Activated naive CD4-positive, alpha-beta T cell treated with anti-CD3 and anti-CD28 coated beads for 36 hours (primary cell): ENCODE data around the gene GPC6. TPM values are rescaled to one million over a fixed set of nuclear protein-coding genes. Genes with fewer than 3 reads are reported as not detected.

Experiments used
- CTCF ChIA-PET: fragments of 350-600 bp; sonication (Branson Sonifier 250); formaldehyde crosslinking; loops from one replicate; lab custom pipeline; 2021; ENCODE audit warnings: antibody characterized with exemption; lab: Charles Lee
- DNase-seq: peaks from one replicate; pipeline ENCODE4 v3.0.0-alpha.2; 2020
- H3K27ac Mint-ChIP-seq: one replicate; pipeline ENCODE4 v1.8.0; 2021; ENCODE audit warnings: mild to moderate bottlenecking, mixed read lengths
- H3K27me3 Mint-ChIP-seq: one replicate; pipeline ENCODE4 v1.8.0; 2021; ENCODE audit warnings: low read depth, mixed read lengths
- H3K36me3 Mint-ChIP-seq: one replicate; pipeline ENCODE4 v1.8.0; 2021; ENCODE audit warnings: low read depth, mixed read lengths
- H3K4me1 Mint-ChIP-seq: one replicate; pipeline ENCODE4 v1.8.0; 2021; ENCODE audit warnings: low read depth, mixed read lengths
- H3K4me3 Mint-ChIP-seq: one replicate; pipeline ENCODE4 v1.8.0; 2021; ENCODE audit warnings: mild to moderate bottlenecking, moderate library complexity, mixed read lengths
- H3K9me3 Mint-ChIP-seq: one replicate; pipeline ENCODE4 v1.8.0; 2021; ENCODE audit warnings: mixed read lengths
- intact Hi-C: fragments of 100-400 bp; cut with micrococcal nuclease; formaldehyde crosslinking; loops from one replicate; pipeline ENCODE4 v1.15.1; 2023
- total RNA-seq, 2 experiments: library from RNA; stranded (reverse); gene quantifications; one replicate each; pipeline ENCODE4 v1.2.3, GENCODE V29; 2021

Gene GPC6
- total RNA-seq, 2 experiments from 2014 or later, result not detected

DNA sequence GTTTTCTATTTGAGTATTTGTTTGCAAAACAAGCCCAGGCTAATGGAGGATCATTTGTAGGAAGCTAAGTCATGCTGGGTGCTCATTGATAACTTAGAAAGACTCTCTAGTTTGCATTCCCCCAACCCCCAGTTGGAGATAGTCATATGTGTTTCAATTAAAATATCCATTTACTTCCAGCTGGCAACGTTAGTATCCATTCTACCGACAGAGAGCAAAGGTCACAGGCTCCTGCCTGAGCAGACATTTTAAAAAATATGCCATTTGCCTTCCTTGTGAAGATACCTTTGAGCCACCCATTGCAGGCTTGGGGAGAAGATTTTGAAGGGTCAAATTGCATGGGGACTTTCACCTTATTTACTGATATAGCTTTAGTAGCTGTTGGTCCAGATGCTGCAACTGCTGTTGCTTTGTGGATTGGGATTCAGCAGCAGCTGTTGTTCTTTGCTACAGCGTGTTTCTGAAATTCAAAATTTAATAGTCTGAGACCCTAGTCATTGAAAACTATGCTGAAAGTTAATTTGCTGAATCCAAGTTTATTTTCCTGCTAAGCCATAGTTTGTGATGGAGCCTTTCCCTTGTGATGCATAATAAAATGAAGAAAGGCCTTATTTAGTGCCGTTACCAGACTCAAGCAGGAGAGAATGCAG is 335.1 kb downstream of the GPC6 start:
- Mint-ChIP-seq H3K36me3 (no peaks in the 10 kb centered on the region), H3K9me3 (peaks cover 1% of the 10 kb centered on the region), H3K27ac (no peak overlapping the region), H3K27me3 (peaks cover 2% of the 10 kb centered on the region), H3K4me3 (no peak overlapping the region), H3K4me1 (no peaks in the 10 kb centered on the region)
- CTCF ChIA-PET, result no interaction called here
- intact Hi-C loops, result no loop called here
- no peak for DNase-seq

DNA sequence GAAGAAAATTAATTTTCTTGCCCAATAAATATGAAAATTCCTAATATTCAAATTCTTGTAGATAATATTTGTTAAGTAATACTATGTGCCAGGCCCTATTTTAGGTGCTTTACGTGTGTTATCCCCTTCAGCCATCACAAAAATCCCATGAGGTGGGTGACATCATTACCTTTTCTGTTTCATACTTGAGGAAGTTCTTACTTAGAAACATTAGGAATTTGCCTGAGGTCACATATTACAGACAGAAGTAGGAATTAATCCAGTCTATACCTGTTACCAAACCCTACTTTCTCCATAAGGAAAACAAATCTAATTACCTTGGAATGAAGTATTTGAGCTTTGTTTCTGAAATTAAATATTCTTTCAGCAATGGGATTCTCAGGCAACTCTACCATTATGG is 336.1 kb downstream of the GPC6 start:
- Mint-ChIP-seq H3K36me3 (no peaks in the 10 kb centered on the region), H3K9me3 (peaks cover 2% of the 10 kb centered on the region), H3K4me1 (no peaks in the 10 kb centered on the region), H3K4me3 (no peak overlapping the region), H3K27me3 (peaks cover 2% of the 10 kb centered on the region), H3K27ac (no peak overlapping the region)
- CTCF ChIA-PET, result no interaction called here
- no peak for DNase-seq
- intact Hi-C loops, result no loop called here

DNA sequence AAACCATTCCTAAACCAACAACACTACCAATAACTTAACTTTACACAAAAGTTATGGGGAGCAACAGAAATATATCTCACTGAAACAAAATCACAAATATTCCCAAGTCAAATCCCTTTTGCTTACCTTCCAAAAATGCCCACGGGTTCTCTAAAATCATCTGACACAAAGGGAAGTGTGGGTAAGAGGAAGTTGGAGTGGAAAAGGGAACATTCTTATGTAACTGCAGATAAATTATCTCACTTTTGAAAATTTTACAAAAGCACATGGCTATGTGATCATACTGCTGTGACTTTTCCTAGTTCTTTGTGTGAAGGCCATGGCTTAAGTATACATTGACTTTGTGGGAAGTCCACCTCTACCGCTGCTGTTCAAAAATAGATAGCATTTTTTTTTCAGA is 350.5 kb downstream of the GPC6 start:
- H3K27ac Mint-ChIP-seq, result no peak overlapping the region

DNA sequence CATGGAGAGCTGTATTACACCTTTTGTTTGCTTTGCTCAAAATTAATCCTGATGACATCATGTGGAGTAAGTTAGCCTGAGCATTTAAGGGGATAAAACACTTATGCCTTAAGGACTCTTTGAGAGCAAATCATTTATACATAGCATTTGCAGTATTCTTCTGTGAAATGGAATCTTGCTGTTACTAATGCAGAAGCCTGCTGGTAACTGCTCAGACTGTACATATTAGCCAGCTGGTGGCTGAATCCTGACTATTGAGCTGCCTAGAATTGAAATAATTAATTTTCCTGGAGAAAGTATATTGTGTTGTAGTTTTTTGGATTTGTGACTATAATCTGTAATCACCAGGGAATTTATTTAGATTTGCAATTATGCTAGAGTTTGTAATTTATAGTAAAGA is 363.2 kb downstream of the GPC6 start:
- intact Hi-C loops, result no loop called here
- Mint-ChIP-seq H3K36me3 (no peaks in the 10 kb centered on the region), H3K4me1 (no peaks in the 10 kb centered on the region), H3K27ac (no peak overlapping the region), H3K27me3 (no peaks in the 10 kb centered on the region), H3K4me3 (no peak overlapping the region), H3K9me3 (no peaks in the 10 kb centered on the region)
- CTCF ChIA-PET, result no interaction called here
- no peak for DNase-seq

More for the DNA sequence above, 350.5 kb downstream of the GPC6 start:
- H3K4me1 Mint-ChIP-seq, result no peaks in the 10 kb centered on the region
- DNase-seq, result no peak
- no peaks in the 10 kb centered on the region for H3K9me3 Mint-ChIP-seq
- H3K4me3 Mint-ChIP-seq, result no peak overlapping the region
- no peaks in the 10 kb centered on the region for H3K27me3 Mint-ChIP-seq
- CTCF ChIA-PET, result no interaction called here
- no peaks in the 10 kb centered on the region for H3K36me3 Mint-ChIP-seq
- intact Hi-C loops, result no loop called here

DNA sequence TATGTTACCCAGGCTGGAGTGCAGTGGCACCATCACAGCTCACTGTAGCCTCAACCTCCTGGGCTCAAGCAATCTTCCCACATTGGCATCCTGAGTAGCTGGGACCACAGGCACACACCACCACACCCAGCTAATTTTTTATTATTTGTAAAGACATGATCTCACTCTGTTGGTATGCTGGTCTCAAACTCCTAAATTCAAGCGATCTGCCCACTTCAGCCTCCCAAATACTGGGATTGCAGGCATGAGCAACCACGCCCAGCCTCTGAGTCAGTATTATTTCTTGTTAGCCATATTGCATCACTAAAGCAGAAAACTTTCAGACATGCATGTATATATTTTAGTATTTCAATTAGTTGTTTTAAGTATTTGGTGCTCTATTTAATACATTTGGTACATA is 376.4 kb downstream of the GPC6 start:
- Mint-ChIP-seq H3K4me3 (no peak overlapping the region), H3K27me3 (peaks cover 5% of the 10 kb centered on the region), H3K36me3 (no peaks in the 10 kb centered on the region), H3K9me3 (no peaks in the 10 kb centered on the region), H3K4me1 (no peaks in the 10 kb centered on the region), H3K27ac (no peak overlapping the region)
- intact Hi-C loops, result no loop called here
- DNase-seq, result no peak
- CTCF ChIA-PET, result no interaction called here

DNA sequence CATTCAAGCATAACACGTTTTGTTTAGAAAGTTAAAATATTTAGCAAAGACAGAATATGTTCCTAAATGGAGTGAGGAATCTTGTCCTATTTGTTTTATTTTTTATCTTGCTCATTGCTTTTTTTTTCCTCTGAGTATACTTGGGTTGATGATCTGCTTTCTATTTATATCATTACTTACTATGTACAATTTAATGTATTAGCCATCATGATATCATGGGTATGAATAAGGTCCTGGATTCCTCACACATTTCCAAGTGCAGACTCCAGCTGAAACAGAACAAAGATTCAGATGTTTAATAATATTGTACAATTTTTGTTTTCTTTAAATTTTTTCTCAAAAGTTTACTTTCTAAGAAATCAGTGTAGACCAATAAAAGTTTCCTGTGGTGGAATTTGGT is 388.2 kb downstream of the GPC6 start:
- H3K27ac Mint-ChIP-seq, result no peak overlapping the region
- H3K4me1 Mint-ChIP-seq, result no peaks in the 10 kb centered on the region
- DNase-seq, result no peak
- intact Hi-C loops, result no loop called here
- no peak overlapping the region for H3K4me3 Mint-ChIP-seq
- CTCF ChIA-PET, result no interaction called here
- no peaks in the 10 kb centered on the region for H3K36me3 Mint-ChIP-seq
- H3K27me3 Mint-ChIP-seq, result no peaks in the 10 kb centered on the region
- no peaks in the 10 kb centered on the region for H3K9me3 Mint-ChIP-seq

DNA sequence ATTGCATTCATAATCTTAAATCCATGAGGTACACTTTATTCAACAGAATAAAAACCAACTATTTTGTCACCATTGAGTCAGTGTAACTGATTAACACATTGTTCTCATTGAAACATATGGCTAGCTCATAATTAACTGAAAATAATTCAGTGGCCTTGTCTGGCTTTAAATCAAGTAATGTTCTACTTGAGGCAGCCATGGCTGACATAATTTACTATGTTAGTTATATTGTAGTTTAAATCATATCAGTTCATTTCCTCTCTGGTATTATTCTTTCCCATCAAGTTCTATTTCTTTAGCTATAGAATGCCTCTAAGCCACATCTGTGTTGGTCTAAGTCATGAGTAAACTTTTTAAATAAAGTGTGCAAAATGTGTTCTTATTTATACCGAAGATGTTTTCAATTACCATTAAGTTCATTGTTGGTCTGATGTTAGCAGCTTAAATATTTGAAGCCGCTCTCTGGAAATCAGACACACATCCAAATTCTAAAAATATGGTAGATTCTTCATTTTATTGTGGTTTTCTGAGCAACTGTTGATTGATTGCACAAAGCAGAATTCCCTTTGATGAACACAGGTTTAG is 393.7 kb downstream of the GPC6 start:
- no peaks in the 10 kb centered on the region for H3K9me3 Mint-ChIP-seq

DNA sequence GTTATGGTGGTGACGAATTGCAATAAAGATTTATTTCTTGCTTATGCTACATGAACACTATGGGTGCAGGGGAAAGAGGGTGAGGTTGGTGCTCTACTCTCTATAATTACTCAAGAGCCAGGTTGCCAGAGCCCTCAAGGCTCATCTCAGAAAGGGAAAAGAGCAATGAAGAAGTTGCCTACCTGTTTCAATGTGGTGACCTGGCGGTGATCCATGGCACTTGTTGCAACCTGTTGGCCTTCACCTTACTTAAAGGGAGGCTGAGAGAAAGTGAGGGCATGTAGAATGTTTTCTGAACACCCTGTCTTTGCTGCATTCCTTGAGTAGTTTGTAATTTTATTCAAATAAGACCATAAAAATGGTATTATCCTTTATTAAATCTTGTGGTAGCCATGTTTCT is 394.4 kb downstream of the GPC6 start:
- intact Hi-C loops, result no loop called here
- H3K4me1 Mint-ChIP-seq, result no peaks in the 10 kb centered on the region
- no peaks in the 10 kb centered on the region for H3K9me3 Mint-ChIP-seq
- no peak for DNase-seq
- peaks cover 4% of the 10 kb centered on the region for H3K27me3 Mint-ChIP-seq
- CTCF ChIA-PET, result no interaction called here
- H3K4me3 Mint-ChIP-seq, result no peak overlapping the region
- H3K36me3 Mint-ChIP-seq, result no peaks in the 10 kb centered on the region
- no peak overlapping the region for H3K27ac Mint-ChIP-seq

More for the DNA sequence above, 393.7 kb downstream of the GPC6 start:
- no peaks in the 10 kb centered on the region for H3K4me1 Mint-ChIP-seq
- no peaks in the 10 kb centered on the region for H3K36me3 Mint-ChIP-seq
- H3K27me3 Mint-ChIP-seq, result no peaks in the 10 kb centered on the region
- DNase-seq, result no peak
- CTCF ChIA-PET, result no interaction called here
- no peak overlapping the region for H3K27ac Mint-ChIP-seq
- no peak overlapping the region for H3K4me3 Mint-ChIP-seq
- intact Hi-C loops, result no loop called here

DNA sequence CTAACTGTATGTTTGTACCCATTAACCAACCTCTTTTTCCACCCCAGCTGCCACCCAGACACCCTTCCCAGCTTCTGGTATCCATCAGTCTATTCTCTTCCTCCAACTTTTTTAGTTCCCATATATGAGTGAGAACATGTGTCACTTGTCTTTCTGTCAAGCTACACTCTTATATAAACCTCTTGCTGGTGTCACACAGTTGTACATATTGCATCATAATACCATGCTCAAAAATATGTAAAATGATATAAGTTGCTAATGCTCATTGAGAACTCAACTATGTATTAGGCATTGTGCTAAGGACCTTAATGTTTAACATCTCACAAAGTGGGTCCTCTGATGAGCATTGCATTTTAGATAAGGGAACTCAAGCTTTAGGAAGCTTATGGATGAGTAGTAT is 395.4 kb downstream of the GPC6 start:
- H3K27me3 Mint-ChIP-seq, result peaks cover 4% of the 10 kb centered on the region
- no peak overlapping the region for H3K4me3 Mint-ChIP-seq
- intact Hi-C loops, result no loop called here
- no peaks in the 10 kb centered on the region for H3K4me1 Mint-ChIP-seq
- H3K27ac Mint-ChIP-seq, result no peak overlapping the region
- no peaks in the 10 kb centered on the region for H3K9me3 Mint-ChIP-seq
- H3K36me3 Mint-ChIP-seq, result no peaks in the 10 kb centered on the region
- no peak for DNase-seq
- CTCF ChIA-PET, result no interaction called here

DNA sequence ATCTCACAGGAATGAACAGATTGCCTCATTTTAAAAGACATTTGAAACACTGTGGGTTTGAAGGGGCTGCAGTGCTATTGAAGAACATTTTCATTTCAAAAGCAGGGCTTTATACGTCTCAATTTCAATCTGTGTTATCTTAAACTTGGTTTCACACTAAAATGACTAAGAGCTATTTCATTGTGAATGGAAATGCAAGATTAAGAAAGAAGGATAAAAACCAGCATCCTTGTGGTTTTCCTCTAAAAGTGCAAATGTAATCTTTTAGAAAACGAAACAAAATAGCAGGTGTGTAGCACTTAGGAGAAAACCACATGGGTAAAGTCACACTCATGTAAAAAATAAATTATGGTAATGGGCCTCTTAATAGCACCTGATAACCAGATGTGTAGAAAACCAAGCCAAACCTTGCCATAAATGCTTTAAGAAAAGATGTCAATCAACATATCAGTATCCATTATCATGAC is 397.7 kb downstream of the GPC6 start:
- H3K36me3 Mint-ChIP-seq, result no peaks in the 10 kb centered on the region
- no peak for DNase-seq
- H3K9me3 Mint-ChIP-seq, result no peaks in the 10 kb centered on the region
- no peak overlapping the region for H3K27ac Mint-ChIP-seq
- H3K4me3 Mint-ChIP-seq, result no peak overlapping the region
- H3K4me1 Mint-ChIP-seq, result no peaks in the 10 kb centered on the region
- peaks cover 7% of the 10 kb centered on the region for H3K27me3 Mint-ChIP-seq
- CTCF ChIA-PET, result interaction anchor here (0.6 kb wide), 1 partner anchor 1702 kb away, joined by 3 read pairs; no protein-coding TSS in a partner anchor
- intact Hi-C loops, result no loop called here

DNA sequence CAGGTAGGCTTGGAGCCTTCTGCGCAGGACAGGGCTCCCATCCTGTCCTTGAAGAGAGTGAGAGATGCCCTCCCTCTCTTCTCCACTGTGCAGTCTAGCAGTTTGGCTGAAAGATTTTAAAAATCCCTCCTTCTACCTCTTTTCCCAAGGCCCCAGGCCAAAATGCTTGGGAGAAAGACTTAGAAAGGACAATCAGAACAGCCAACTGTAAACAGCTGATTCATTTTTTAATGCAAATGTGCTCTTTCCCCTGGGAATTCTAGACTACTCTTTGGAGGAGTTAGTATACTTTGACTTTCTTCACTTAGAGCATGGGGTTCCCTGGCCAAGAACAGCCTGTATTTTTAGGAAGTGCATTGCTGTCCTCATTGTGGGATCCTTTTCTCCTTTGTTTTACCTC is 398.9 kb downstream of the GPC6 start:
- peaks cover 7% of the 10 kb centered on the region for H3K27me3 Mint-ChIP-seq
- CTCF ChIA-PET, result no interaction called here

DNA sequence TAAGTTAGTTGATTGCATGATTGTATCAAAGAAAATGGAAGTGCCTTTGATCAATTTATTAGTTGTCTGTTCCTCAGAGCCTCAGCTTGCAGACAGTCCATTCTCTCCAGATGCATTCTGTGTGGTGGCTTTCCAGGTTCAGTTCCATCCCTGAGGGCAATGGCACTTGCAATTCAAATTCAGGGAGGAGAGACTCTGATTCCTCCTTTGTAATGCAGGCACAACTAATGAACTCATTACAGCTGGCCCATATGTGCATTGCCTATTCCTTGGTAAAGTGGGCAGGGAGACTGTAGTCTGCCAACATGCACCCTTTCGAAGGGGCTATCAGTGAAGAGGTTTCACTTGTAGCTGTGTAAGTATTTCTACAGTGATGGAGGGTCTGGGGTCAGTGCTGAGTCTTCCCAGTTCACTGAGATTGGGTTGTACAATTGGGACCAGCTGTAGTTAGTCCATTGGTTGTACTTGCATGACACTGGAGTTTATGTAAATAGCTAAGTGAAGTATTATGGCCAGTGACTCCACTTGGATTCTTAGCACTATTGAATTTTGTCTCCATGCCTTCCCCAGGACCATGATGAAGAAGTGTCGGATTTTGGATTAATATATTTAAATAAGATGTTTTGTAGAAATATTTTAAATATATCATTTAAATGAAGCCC is 401.7 kb downstream of the GPC6 start:
- H3K9me3 Mint-ChIP-seq, result no peaks in the 10 kb centered on the region
- H3K27ac Mint-ChIP-seq, result no peak overlapping the region
- H3K27me3 Mint-ChIP-seq, result peaks cover 7% of the 10 kb centered on the region
- no peak overlapping the region for H3K4me3 Mint-ChIP-seq
- intact Hi-C loops, result no loop called here
- no peaks in the 10 kb centered on the region for H3K4me1 Mint-ChIP-seq
- no peaks in the 10 kb centered on the region for H3K36me3 Mint-ChIP-seq
- CTCF ChIA-PET, result no interaction called here
- DNase-seq, result no peak

More for the DNA sequence above, 398.9 kb downstream of the GPC6 start:
- intact Hi-C loops, result no loop called here
- Mint-ChIP-seq H3K27ac (no peak overlapping the region), H3K36me3 (no peaks in the 10 kb centered on the region), H3K4me3 (no peak overlapping the region), H3K4me1 (no peaks in the 10 kb centered on the region), H3K9me3 (no peaks in the 10 kb centered on the region)
- DNase-seq, result no peak

DNA sequence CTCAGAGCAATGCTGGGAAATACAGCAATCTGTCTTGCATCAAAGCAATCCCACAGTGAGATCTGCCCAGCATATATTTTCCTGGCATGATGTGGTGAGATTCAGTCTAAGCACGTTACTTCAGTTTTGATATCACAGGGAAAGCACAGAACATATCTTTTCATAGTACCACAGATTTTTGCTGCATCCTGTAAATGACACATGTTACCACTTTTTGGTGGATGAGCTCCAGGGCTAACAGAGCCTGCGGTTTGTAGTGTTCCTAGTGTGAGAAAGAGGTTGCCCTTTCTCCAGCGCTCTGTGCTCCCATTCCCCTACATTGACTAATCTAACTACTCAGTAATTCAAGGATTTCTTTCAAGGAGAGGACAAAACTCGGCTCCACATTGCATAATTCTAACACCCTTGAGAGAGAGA is 409.0 kb downstream of the GPC6 start:
- intact Hi-C loops, result no loop called here
- Mint-ChIP-seq H3K4me1 (no peaks in the 10 kb centered on the region), H3K4me3 (no peak overlapping the region), H3K27ac (no peak overlapping the region), H3K27me3 (no peaks in the 10 kb centered on the region), H3K36me3 (no peaks in the 10 kb centered on the region), H3K9me3 (no peaks in the 10 kb centered on the region)
- DNase-seq, result no peak
- CTCF ChIA-PET, result no interaction called here
